Stimulated activated CD4-positive, alpha-beta T cell treated with anti-CD3 and anti-CD28 coated beads, Interleukin-12 subunit alpha, Interleukin-12 subunit beta, amount 100 ng/mL, for 24 hours (primary cell): ENCODE data around the gene HNRNPUL1.
A peak's percentile ranks its signal among the peaks of the same experiment; 100 is the strongest.

Experiments used
- DNase-seq, 2 experiments: peaks; one replicate each; pipeline ENCODE4 v3.0.0-alpha.2; 2020; ENCODE audit warnings: low read depth in 2 of 2

The HNRNPUL1 gene

DNA sequence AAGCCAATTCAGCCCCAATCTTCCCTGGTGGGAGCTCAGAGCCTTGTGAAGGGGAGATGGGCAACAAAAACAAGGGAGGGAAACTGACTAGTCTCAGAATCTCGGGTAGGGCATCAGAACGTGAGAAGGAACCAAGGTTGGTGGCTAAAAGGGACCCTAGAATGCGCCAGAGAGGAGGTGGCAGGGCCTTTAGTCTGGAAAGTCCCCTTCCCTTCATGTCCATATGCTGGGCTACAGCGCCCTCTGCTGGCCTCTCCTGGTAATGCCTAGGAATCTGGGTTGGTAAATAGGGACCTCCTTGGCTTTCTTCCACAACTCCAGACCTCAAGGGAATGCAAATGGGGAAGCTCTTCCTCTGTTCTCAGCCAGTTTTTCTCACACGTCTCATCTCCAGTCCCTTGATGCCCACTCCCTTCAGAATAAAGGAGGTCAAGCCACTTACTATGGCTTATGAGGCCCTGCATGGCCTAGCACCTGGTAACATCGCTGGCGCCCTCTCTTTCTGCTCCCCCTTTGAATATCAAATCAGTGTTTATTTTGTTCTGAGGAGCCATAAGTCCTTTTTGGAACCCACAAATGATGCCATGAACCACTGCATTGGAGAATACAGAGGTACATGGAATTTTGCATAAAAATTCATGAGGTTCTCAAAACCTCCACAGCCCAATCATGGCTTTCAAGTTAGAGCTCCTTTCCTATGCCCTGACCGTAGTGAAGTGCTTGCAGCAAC is 44.4 kb downstream of the HNRNPUL1 start:
- peak; percentile 86 to 96 for DNase-seq

DNA sequence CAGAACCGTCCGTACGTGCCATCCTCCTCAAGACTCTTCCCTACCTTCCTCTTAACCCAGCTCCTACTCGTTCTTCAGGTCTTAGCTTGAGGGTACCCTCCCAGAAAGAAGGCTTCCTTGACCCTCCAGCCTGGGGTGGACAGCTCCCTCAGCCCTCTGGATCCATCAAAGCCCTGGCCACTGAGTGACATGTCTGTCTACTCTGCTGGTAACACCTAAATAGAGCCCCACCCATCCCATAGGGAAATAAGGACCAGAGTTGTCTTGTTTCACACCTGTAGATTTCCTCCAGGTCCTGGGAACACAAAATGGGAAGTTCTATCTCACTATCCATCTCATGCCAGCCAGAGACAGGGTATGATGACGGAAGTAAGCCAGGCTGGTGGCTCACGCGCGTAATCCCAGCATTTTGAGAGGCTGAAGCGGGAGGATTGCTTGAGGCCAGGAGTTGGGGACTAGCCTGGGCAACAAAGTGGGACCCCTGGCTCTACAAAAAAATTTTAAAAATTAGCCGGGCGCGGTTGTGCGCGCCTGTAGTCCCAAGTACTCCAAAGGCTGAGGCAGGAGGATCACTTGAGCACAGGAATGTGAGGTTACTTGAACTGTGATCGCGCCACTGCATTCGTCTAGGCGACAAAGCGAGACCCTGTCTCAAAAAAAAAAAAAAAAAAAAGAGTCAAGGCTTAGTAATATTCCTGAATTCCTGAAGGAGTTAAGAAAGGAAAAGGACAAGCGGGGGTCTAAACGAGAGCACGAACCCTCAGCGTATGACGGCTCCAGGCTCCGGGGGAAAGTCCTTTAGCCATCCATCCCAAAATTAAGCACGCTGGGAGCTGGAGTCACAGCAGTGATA is 45.2 kb downstream of the HNRNPUL1 start:
- DNase-seq = no peak

DNA sequence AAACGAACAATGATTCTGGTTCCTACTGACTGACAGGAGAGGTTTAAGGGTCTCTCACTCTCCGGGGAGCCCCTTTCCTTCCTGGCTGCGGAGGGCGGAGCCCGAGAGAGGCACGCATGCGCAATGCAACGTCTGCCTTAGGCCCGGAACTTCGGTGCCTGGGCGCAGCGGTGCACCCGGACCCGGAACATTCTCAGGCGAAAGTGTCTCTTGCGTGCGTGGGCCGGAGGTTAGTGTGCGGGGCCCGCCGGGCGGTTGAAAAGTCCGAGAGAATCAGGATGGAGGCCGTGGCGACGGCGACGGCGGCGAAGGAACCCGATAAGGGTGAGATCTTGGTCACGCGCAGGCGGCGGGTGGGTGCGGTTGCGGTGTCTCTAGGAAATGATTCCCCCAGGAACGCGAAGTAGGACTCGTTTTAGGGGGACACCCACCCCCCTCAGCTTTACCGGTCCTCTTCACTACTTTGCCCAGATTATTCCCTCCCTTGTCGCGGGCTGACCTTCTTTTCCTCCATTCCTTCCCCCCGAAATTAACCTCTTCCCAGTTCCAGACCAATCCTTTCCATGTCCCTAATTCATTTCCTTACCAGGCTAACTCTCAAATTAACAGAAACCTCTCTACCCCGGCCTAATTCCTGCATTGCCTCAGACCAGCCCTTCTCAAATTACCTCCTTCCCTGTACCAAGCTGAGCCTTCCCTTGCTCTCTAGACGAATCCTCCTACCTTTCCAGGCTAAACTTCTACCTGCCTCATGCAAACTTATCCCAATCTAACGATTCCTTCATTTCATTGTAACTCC is 46.1 kb downstream of the HNRNPUL1 start, which contains the start of gene CCDC97:
Gene CCDC97, plus strand, starts transcription at position 140 of the 799 bp plus-strand sequence. Its CDS starts 139 bp downstream, at position 279.
- peak; percentile 80 to 83 for DNase-seq

DNA sequence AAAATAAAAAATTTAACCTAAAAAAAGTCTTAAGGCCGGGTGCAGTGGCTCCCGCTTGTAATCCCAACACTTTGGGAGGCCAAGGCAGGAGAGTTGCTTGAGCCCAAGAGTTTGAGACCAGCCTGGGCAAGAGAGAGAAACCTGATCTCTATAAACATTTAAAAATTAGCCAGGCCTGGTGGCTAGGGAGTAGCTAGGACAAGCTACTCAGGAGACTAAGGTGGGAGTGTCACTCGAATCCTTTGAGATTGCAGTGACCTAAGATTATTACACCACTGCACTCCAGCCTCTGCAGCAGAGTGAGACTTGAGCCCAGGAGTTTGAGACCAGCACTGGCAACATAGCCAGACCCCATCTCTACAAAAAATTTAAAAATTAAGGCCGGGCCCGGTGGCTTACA is 46.9 kb downstream of the HNRNPUL1 start:
- DNase-seq = no peak

DNA sequence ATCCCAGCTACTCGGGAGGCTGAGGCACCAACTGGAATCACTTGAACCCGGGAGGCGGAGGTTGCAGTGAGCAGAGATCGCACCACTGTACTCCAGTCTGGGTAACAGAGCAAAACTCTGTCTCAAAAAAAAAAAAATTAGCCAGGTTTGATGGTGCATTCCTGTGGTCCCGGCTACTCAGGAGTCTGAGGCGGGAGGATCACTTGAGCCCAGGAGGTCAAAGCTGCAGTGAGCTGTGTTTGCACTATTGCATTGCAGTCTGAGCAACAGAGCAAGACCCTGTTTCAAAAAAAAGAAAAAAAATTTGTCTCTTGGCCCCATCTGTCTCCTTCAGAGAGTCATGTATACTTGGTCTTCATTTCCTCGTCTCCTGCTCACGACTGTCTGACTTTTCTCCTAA is 47.4 kb downstream of the HNRNPUL1 start:
- DNase-seq = no peak

DNA sequence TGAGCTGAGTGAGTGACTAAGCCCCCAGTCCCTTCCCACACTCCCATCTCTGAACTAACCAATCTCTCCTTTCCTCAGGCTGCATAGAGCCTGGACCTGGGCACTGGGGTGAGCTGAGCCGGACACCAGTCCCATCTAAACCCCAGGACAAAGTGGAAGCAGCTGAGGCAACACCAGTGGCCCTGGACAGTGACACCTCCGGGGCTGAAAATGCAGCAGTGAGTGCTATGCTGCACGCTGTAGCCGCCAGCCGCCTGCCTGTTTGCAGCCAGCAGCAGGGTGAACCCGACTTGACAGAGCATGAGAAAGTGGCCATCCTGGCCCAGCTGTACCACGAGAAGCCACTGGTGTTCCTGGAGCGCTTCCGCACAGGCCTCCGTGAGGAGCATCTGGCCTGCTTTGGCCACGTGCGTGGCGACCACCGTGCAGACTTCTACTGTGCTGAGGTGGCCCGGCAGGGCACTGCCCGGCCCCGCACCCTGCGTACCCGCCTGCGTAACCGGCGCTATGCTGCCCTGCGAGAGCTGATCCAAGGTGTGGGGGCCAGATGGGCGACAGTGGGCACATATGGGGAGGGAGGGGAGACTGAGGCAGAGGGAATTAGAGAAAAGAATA is 52.2 kb downstream of the HNRNPUL1 start:
- DNase-seq = no peak

DNA sequence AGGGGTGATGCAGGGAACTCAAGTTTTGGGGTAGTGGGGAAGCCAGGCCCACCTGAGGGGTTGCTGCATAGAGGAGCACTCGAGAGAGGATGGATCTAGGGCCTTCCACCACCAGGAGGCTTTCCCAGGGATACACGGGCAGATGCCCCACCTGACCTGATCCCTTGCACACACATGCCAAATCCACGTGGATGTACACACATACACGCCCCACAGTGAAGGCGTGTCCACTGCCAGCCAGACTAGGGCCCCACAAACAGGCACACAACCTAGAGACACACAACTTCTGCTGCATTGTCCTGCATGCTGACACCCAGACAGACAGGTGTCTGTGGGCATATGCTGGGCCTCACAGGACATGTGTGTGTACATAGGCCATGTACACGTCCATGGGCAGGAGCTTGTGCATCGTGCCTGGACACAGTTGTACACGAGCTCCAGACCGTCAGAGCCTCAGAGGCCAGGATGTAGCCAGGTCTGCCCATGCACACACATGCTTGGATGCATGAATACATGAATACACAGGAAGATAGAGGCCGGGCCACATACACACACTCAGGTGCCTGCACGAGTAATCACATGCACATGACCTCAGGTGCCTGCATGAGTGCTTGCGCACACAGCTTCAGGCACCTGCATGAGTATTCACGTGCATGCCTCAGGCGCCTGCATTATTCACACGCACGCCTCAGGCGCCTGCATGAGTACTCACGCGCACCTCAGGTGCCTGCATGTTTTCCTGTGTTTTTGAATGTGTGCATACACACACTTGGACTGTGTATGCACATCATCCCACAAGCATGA is 54.7 kb downstream of the HNRNPUL1 start:
- DNase-seq = no peak

DNA sequence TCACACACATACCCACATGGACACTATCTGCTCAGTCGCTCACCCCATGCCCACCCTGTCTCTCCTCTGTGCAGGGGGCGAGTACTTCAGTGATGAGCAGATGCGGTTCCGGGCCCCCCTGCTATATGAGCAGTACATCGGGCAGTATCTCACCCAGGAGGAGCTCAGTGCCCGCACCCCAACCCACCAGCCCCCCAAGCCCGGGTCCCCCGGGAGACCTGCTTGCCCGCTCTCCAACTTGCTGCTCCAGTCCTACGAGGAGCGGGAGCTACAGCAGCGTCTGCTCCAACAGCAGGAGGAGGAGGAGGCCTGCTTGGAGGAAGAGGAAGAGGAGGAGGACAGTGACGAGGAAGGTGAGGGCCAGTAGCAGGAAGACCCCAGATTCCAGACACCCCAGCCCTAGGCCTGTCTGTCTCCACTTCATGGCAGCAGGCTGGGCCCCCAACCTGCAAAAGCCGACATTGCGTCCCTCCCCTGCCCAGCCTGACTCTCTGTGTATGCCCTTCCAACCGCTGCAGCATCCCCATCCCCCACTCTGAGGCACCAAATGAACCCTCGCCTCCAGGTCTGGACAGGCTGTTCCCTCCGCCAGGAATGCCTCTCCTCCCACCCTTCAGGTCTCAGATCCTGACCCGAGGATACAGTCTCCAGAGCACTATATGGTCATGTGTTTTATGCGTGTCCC is 55.5 kb downstream of the HNRNPUL1 start:
- no peak for DNase-seq

DNA sequence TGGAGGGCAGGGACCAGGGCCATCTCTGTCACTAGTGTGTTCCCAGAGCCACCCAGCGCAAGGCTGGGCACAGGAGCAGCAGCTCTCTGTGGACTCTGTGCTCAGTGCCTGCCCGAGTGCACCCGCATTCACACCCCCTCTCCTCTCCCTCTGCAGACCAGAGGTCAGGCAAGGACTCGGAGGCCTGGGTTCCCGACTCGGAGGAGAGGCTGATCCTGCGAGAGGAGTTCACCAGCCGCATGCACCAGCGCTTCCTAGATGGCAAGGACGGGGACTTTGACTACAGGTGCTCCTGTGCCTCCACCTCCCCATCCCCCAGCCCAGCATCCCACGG is 56.0 kb downstream of the HNRNPUL1 start:
- no peak for DNase-seq

DNA sequence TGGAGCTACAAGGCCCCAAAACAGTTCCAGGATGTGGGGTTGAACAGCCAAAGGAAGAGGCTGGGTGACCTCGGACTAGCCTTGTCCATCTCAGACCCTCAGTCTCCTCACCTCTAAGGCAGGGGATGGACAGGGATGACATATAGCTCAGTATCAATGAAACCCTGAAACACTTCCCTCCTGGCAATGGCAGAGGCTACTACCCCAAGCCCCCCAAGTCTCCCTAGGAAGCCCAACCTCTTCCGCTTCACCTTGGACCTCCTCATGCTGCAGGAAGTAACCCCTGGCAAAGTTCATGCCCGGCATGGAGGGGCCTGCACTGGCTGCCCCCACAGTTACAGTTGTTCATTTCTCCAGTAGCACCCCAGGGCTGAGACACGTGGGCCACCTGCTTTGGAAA is 56.4 kb downstream of the HNRNPUL1 start:
- no peak for DNase-seq

DNA sequence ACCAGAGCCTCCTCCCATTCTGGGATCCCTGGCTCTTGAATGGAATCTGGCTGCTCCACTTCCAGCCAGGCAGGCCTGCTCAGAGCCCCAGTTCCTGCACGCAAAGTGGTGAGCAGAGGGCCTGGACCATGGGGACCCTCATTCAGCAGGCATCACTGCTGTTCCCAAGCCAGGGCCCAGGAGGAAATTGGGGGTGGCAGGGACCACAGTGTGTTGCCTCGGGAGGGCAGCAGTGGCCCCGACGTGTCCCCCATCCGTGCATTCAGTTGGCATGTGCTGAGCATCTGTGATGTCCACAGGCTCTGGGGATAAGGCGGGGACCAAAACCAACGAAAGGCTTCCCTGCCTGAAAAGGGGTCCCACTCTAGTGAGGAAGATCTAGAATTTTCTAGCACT is 57.0 kb downstream of the HNRNPUL1 start:
- DNase-seq = no peak

DNA sequence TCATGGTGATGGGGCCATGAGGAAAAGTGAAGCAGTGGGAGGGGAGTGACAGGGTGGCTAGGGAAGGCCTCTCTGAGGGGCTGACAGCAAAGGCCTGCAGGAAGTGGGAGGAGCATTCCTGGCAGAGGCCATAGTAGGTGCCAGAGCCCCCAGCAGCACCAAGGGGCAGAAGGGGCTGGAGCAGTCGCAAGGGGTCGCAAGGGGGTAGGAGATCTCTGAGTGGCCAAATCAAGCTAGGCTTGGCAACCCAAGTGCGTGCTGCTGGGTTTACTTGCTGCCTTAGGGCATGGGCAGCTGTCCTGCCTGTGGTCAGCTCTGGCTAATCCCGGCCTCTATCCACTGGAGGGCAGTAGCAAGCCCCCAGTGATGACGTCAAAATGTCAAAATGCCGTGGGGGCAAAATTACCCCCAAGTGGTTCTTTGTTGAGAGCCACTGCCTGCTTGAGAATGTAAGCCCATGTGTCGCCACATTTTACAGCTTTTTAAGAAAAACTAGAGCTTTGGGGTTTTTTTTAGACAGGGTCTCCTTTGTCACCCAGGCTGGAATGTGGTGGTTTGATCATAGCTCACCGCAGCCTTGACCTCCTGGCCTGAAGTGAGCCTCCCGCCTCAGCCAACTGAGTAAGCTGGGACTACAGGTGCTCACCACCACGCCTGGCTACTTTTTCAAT is 57.6 kb downstream of the HNRNPUL1 start:
- DNase-seq = no peak

DNA sequence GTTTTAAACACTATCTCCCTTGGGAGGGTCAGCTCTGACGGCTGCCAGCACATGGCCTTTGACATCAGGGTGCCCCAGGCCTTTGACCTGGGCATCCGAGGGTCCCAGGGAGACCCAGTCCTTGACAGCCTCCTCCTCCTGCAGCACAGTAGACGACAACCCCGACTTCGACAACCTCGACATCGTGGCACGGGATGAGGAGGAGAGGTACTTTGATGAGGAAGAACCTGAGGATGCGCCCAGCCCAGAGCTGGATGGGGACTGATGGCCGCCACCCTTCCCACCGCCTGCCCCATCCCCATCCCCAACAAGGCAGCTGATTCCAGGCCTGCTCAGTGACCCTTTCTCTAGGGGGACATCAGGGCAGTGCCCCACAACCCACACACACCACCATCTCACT is 58.3 kb downstream of the HNRNPUL1 start:
- no peak for DNase-seq

DNA sequence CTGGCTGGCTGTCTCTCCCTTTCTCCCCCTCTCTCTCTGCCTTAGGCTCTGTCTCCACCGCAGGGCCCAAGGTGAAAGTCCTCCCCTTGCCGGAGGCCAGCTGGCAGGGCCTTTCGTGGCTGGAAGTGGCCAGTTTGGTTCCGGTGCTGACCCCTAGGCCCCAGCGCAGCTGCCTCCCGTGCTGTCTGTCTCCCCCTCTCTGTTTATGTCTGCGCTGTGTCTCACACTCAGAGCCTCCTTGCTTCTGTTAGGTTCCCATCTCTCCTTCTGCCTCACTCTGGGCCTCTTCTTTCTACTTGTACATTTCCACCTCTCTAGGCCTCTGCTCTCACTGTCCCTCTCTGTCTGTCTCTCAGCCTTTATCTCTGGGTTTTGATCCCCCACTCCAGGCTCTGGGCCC is 58.9 kb downstream of the HNRNPUL1 start:
- DNase-seq = no peak

DNA sequence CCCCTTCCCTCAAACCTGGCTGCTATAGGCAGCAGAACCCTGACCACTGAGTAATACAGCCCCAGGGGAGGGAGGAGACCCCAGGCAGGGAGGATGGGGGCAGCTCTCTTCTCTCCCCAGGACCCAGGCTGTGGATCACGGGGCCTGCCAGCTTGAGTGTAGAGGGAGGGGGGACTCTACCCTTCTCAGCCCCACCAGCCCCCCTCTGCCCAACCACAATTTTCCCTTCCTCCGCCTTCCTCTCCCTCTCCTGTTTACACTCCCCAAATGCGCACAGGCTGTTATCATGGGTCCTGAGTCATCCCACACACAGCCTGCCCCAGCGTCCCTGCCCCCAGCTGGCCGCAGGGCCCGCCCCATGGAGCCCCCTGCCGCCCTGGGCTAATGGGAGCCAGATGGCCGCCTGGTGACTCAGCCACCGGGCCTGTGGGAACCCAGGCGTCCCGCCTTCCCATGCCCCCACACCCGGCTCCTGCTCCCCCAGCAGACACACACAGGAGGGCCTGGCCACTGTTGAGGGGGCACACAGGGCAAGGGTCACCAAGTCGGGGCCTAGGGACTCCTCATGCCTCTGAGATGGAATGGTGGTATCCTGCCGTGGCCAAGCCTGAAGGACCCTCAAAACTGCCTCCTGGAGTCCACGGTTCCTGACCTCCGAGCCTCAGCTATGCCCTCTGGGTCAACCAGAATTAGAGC is 59.4 kb downstream of the HNRNPUL1 start:
- no peak for DNase-seq

DNA sequence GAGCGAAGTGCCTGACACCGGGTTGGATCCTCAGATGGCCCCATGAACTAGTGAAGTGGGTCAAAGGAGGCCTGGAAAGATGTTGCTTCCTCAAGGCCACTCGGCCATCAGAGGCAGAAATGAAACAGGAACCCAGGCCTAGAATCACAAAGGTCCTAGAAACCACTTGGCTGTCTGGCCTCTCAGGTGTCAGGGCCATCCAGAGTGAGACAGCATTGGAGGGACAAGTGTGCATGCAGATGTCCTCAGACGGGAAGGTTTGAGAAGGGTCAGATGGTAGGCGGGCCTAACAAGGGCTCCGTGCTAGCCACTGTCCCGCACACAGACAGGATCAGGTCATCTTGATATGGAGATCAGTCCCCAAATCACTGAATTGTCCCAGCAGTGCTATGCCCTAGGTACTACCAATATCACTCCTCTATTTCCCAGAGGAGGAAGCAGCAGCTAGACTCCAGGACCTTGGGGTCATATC is 60.1 kb downstream of the HNRNPUL1 start:
- no peak for DNase-seq

DNA sequence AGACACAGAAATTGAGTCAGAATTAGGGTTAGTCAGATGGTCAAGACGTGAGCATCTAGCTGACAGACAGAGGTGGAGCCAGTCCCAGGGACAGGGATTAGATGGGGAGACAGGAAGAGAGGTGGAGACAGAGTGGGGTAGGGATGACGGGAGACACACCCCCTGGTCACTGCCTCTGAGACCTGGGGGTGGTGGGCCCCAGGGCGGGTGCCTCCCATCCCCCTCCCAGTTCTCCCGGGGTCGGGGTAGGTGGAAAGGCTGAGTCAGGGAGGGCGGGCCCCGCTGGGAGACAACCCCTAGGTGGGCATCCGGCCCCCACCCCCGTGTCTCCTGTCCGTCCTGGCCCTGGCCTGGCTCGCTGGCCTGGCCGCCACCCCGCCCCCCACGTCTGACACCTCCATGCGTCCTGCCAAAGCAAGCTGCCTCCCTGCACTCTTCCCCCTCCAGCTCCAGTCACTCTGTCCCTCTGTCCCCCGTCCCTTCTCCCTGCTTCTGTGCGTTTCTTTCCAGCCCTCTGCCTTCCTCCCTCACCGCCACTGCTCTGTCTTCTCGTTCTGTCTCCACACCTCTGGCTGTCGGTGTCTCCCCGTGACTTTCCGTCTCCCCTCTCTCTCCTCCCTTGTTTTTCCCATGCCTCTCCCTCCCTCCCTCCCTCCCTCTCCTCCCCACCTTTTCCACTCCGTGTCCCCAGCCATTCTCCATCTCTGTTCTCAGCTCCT is 60.9 kb downstream of the HNRNPUL1 start:
- DNase-seq = no peak

DNA sequence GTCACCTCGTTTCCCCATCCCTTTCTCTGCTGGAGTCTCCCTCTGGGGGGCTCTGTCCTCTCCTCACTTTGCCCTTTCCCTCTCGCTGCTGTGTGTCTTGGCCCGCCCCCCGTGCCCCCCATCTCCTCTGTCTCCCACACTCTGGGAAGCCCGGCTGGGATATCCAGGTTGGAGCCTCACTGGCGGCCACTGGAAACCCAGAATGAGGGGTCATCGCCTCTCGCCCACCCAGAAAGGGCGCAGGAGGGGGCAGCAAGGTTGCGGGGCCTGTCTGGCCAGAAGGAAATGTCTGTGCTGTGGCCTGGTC is 61.4 kb downstream of the HNRNPUL1 start:
- DNase-seq = no peak
